Measurements from ENCODE around the gene HSD11B2. TPM values are rescaled to one million over a fixed set of nuclear protein-coding genes. Genes with fewer than 3 reads are reported as not detected.

Gene HSD11B2
- total and polyA plus RNA-seq, 2 of the 8 experiments (the other 6 are each of a cell fraction or from before 2014, with no cell fraction given) = 28.7 to 32.9 TPM

DNA sequence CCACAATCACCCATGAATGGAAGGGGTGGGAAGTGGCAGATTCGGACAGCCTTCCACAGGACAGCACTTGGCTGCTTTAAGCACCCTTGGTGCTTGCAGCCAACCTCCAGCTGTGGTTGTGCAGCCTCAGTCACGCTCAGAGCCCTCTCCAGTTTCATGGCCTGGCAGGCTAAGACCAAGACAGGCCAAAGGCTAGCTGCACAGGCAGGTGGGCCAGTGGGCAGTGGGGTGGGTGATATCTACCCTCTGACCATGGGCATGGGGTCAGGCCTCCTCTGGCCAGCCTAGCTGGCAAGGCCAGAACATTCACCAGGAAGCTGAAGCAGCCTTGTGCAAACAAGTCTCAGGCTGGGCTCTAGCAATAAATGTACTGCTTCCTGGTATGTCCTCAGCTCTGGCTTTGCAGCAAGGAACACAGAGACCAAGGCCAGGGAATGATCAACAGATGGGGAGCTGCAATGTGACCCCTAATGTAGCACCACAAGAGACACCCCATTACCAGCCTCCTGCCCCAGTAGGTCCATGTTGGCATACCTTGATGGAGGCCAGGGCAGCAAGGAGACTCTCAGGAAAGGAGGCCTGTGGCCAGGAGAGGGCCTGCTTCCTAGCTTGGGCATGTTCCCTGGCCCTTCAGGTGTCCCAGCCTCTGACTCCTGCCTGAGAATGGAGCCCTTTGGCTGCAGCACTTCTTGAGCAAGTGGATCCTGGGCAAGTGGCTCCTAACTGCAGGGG is 20.9 kb downstream of the HSD11B2 start (continued):
- no peak for TF ChIP-seq MAFK (IDR thresholded peaks at IDR 0.05; ENCODE audit: low read depth, low read length)
